ENCODE data around the gene MBNL1. TPM values are rescaled to one million over a fixed set of nuclear protein-coding genes. Genes with fewer than 3 reads are reported as not detected.

Gene MBNL1
- total RNA-seq, 6 experiments from 2014 or later, result 200 to 291 (median 244) TPM

GRCh38 chr3:152346740-152347139 is 78.0 kb downstream of the MBNL1 start:
- Mint-ChIP-seq H3K4me3 (no peak overlapping the region), H3K36me3 (ENCODE audit: low read depth) (peaks cover 39% of the 10 kb centered on the region), H3K27me3 (ENCODE audit: insufficient read depth) (no peaks in the 10 kb centered on the region), H3K4me1 (ENCODE audit: low read depth) (peaks cover 36% of the 10 kb centered on the region), H3K27ac (no peak overlapping the region; the same call in 1 of the 2 replicates), H3K9me3 (no peaks in the 10 kb centered on the region)
- TF ChIP-seq CTCF (IDR thresholded peaks at IDR 0.05), result no peak
- no peak for DNase-seq

- no peak for TF ChIP-seq CTCF (IDR thresholded peaks at IDR 0.05)
- DNase-seq, result no peak
- peaks cover 38% of the 10 kb centered on the region for H3K4me1 Mint-ChIP-seq (ENCODE audit: low read depth)
- H3K9me3 Mint-ChIP-seq, result no peaks in the 10 kb centered on the region
- H3K36me3 Mint-ChIP-seq (ENCODE audit: low read depth), result peaks cover 41% of the 10 kb centered on the region
- H3K27ac Mint-ChIP-seq, result no peak overlapping the region; the same call in 1 of the 2 replicates
- H3K4me3 Mint-ChIP-seq, result no peak overlapping the region
- peaks cover 2% of the 10 kb centered on the region; the same call in 1 of the 2 replicates for H3K27me3 Mint-ChIP-seq (ENCODE audit: insufficient read depth)
Observed at GRCh38 chr3:152348436-152349177, 79.9 kb downstream of the MBNL1 start.

- Mint-ChIP-seq H3K4me1 (ENCODE audit: low read depth) (peaks cover 39% of the 10 kb centered on the region), H3K36me3 (ENCODE audit: low read depth) (peaks cover 43% of the 10 kb centered on the region), H3K9me3 (no peaks in the 10 kb centered on the region), H3K27me3 (ENCODE audit: insufficient read depth) (peaks cover 3% of the 10 kb centered on the region; the same call in 1 of the 2 replicates), H3K27ac (no peak overlapping the region), H3K4me3 (no peak overlapping the region)
- DNase-seq, result peak; percentile 16
- no peak for TF ChIP-seq CTCF (IDR thresholded peaks at IDR 0.05)
Observed at GRCh38 chr3:152349392-152349791, 80.7 kb downstream of the MBNL1 start.

- Mint-ChIP-seq H3K27me3 (ENCODE audit: insufficient read depth) (peaks cover 3% of the 10 kb centered on the region; the same call in 1 of the 2 replicates), H3K9me3 (no peaks in the 10 kb centered on the region), H3K27ac (no peak overlapping the region), H3K4me1 (ENCODE audit: low read depth) (peaks cover 37% of the 10 kb centered on the region), H3K4me3 (no peak overlapping the region), H3K36me3 (ENCODE audit: low read depth) (peaks cover 41% of the 10 kb centered on the region)
- no peak for DNase-seq
- no peak for TF ChIP-seq CTCF (IDR thresholded peaks at IDR 0.05)
Observed at GRCh38 chr3:152350139-152350538, 81.4 kb downstream of the MBNL1 start.

GRCh38 chr3:152350776-152351175 is 82.0 kb downstream of the MBNL1 start:
- no peak overlapping the region for H3K4me3 Mint-ChIP-seq
- TF ChIP-seq CTCF (IDR thresholded peaks at IDR 0.05), result no peak

More at GRCh38 chr3:152350776-152351175, 82.0 kb downstream of the MBNL1 start:
- H3K4me1 Mint-ChIP-seq (ENCODE audit: low read depth), result peaks cover 38% of the 10 kb centered on the region
- no peak overlapping the region for H3K27ac Mint-ChIP-seq
- no peaks in the 10 kb centered on the region for H3K9me3 Mint-ChIP-seq
- DNase-seq, result no peak
- peaks cover 3% of the 10 kb centered on the region; the same call in 1 of the 2 replicates for H3K27me3 Mint-ChIP-seq (ENCODE audit: insufficient read depth)
- peaks cover 38% of the 10 kb centered on the region for H3K36me3 Mint-ChIP-seq (ENCODE audit: low read depth)
